Caco-2 (cell line): Measurements from ENCODE around the gene ITGA2B. TPM values are rescaled to one million over a fixed set of nuclear protein-coding genes. Genes with fewer than 3 reads are reported as not detected.
A peak's percentile ranks its signal among the peaks of the same experiment; 100 is the strongest.

Source experiments
- BruUV-seq: library from RNA; stranded (reverse); fragments of 400-500 nt; replicated peaks from 2 replicates; lab custom pipeline; 2021; lab: Mats Ljungman, UMichigan
- CTCF ChIA-PET: fragments of 300-600 bp; sonication (Branson Sonifier 250); formaldehyde crosslinking; loops from one replicate; lab custom pipeline; 2022; ENCODE audit warnings: antibody characterized with exemption; lab: Charles Lee
- POLR2A ChIA-PET: fragments of 300-600 bp; sonication (Branson Sonifier 250); formaldehyde crosslinking; loops from one replicate; lab custom pipeline; 2022; ENCODE audit warnings: antibody characterized with exemption; lab: Charles Lee
- DNase-seq, 2 experiments: peaks; one replicate each; pipeline versions ENCODE4 v3.0.0 to v3.0.0-alpha.2; 2020 to 2022
- H3K27me3 ChIP-seq: replicated peaks from 2 replicates; pipeline ENCODE4 v1.6.0; 2011; ENCODE audit warnings: low read length; ENCODE audit not compliant: control insufficient read depth, insufficient read depth
- H3K36me3 ChIP-seq: 2 replicates; pipeline ENCODE4 v1.5.1; 2011; ENCODE audit warnings: low read length; ENCODE audit not compliant: control insufficient read depth, insufficient read depth
- H3K4me1 ChIP-seq: fragments of 250-450 bp; sonication (Bioruptor Pico); 2 replicates; pipeline ENCODE4 v1.5.1; 2020; ENCODE audit warnings: mild to moderate bottlenecking
- H3K4me3 ChIP-seq: 2 replicates; pipeline ENCODE4 v1.5.1; 2011; ENCODE audit warnings: low read depth, mild to moderate bottlenecking, control low read depth, low read length
- H3K9me3 ChIP-seq: fragments of 250-450 bp; sonication (Bioruptor Pico); 2 replicates; pipeline ENCODE4 v1.5.1; 2020; ENCODE audit warnings: mild to moderate bottlenecking, moderate library complexity
- H3K27ac Mint-ChIP-seq: one replicate; pipeline ENCODE4 v1.8.0; 2022; ENCODE audit warnings: mixed read lengths; ENCODE audit not compliant: unreplicated experiment
- H3K27me3 Mint-ChIP-seq: one replicate; pipeline ENCODE4 v1.8.0; 2022; ENCODE audit warnings: mixed read lengths; ENCODE audit not compliant: insufficient read depth, unreplicated experiment
- H3K36me3 Mint-ChIP-seq: one replicate; pipeline ENCODE4 v1.8.0; 2022; ENCODE audit warnings: mild to moderate bottlenecking, mixed read lengths; ENCODE audit not compliant: insufficient read depth, unreplicated experiment
- H3K4me1 Mint-ChIP-seq: one replicate; pipeline ENCODE4 v1.8.0; 2022; ENCODE audit warnings: low read depth, mixed read lengths; ENCODE audit not compliant: unreplicated experiment
- H3K4me3 Mint-ChIP-seq: one replicate; pipeline ENCODE4 v1.8.0; 2022; ENCODE audit warnings: mild to moderate bottlenecking, moderate library complexity, mixed read lengths; ENCODE audit not compliant: unreplicated experiment
- H3K9me3 Mint-ChIP-seq: one replicate; pipeline ENCODE4 v1.8.0; 2022; ENCODE audit warnings: mixed read lengths; ENCODE audit not compliant: unreplicated experiment
- intact Hi-C: fragments of 100-400 bp; cut with micrococcal nuclease; formaldehyde crosslinking; loops from one replicate; pipeline ENCODE4 v1.10.0; 2022; ENCODE audit not compliant: unreplicated experiment
- total RNA-seq: library from RNA; stranded (reverse); gene quantifications from 2 replicates; pipeline ENCODE4 v1.2.3, GENCODE V29; 2022
- TF ChIP-seq, protein P1 (sequence below), 2 experiments: fragments of 200-600 bp in 1 of 2; IDR thresholded peaks; 1 replicate in 1 of 2; 2 replicates in 1 of 2; pipeline versions ENCODE4 v1.5.1 to v1.8.0; 2011 to 2022; ENCODE audit warnings: antibody characterized with exemption in 1 of 2, control low read depth in 1 of 2, inconsistent platforms in 1 of 2, low read depth in 1 of 2, low read length in 1 of 2, mild to moderate bottlenecking in 1 of 2, moderate library complexity in 1 of 2; ENCODE audit not compliant: insufficient read depth in 1 of 2, severe bottlenecking in 1 of 2, unreplicated experiment in 1 of 2

Gene ITGA2B
- total RNA-seq, 1 experiment from 2014 or later: 6.9 TPM

DNA sequence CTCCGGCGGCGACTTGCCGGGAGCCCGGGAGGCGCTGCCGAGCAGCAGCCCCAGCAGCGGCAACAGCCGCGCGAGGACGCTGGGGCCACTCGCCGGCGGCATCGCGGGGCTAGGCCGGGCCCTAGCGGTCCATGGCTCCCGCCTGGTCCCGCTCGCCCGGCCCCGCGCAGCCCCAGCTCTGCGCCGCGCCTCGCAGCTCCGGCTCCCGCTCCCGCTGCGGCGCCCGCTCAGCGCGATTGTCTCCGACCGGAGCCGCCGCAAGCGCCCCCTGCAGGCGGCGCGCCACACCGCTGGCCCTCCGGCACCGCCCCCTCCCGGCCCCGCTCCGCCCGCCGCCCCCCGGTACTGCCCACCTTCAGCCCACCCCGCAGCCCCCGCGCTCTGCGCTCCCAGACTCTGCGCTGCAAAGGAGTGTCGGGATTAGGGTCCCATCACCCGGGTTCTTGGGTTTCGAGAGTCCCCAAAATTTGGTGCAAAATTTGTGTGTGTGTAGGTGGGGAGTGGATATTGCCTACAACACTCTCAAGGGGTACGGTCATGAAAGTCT is 25.8 kb downstream of the ITGA2B start, which contains the start of gene FAM171A2:
Gene FAM171A2 (minus strand): TSS at position 241 of the 547 bp plus-strand sequence. CDS start 139 bp downstream, at position 102.
- POLR2A ChIA-PET: interaction anchor here (0.6 to 1.0 kb wide), 5 partner anchors 10 to 900 kb away, joined by 3 to 7 read pairs (median 5); no protein-coding TSS in a partner anchor
- H3K27me3 Mint-ChIP-seq: peaks cover 10% of the 10 kb centered on the region
- no peaks in the 10 kb centered on the region for H3K36me3 ChIP-seq
- H3K4me1 ChIP-seq: peaks cover 10% of the 10 kb centered on the region; the same call in 1 of the 2 replicates
- H3K4me3 ChIP-seq: peak within 1 kb of the TSS; percentile 69
- H3K9me3 Mint-ChIP-seq: no peaks in the 10 kb centered on the region
- peaks cover 17% of the 10 kb centered on the region for H3K4me1 Mint-ChIP-seq
- intact Hi-C loops: no loop called here
- TF ChIP-seq, protein P1, sequence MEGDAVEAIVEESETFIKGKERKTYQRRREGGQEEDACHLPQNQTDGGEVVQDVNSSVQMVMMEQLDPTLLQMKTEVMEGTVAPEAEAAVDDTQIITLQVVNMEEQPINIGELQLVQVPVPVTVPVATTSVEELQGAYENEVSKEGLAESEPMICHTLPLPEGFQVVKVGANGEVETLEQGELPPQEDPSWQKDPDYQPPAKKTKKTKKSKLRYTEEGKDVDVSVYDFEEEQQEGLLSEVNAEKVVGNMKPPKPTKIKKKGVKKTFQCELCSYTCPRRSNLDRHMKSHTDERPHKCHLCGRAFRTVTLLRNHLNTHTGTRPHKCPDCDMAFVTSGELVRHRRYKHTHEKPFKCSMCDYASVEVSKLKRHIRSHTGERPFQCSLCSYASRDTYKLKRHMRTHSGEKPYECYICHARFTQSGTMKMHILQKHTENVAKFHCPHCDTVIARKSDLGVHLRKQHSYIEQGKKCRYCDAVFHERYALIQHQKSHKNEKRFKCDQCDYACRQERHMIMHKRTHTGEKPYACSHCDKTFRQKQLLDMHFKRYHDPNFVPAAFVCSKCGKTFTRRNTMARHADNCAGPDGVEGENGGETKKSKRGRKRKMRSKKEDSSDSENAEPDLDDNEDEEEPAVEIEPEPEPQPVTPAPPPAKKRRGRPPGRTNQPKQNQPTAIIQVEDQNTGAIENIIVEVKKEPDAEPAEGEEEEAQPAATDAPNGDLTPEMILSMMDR (IDR thresholded peaks at IDR 0.05; ENCODE audit: insufficient read depth in 1 of 2, low read depth in 1 of 2, low read length in 1 of 2, severe bottlenecking in 1 of 2, unreplicated experiment in 1 of 2): peak; percentile 55 to 80
- H3K4me3 Mint-ChIP-seq: peak within 1 kb of the TSS; percentile 70
- 0 out of 2 replicates have a peak, but pooled peaks cover 1% of the 10 kb centered on the region for H3K27me3 ChIP-seq
- DNase-seq: peak; percentile 49 to 83
- H3K9me3 ChIP-seq: no peaks in the 10 kb centered on the region
- no peak within 1 kb of the TSS for H3K27ac Mint-ChIP-seq
- H3K36me3 Mint-ChIP-seq: no peaks in the 10 kb centered on the region
- no TSS peak for BruUV-seq
- CTCF ChIA-PET: interaction anchor here (0.6 to 1.9 kb wide), 15 partner anchors 8 to 1434 kb away, joined by 3 to 13 read pairs (median 6); partner anchors contain the start of genes GRN and SLC25A39

DNA sequence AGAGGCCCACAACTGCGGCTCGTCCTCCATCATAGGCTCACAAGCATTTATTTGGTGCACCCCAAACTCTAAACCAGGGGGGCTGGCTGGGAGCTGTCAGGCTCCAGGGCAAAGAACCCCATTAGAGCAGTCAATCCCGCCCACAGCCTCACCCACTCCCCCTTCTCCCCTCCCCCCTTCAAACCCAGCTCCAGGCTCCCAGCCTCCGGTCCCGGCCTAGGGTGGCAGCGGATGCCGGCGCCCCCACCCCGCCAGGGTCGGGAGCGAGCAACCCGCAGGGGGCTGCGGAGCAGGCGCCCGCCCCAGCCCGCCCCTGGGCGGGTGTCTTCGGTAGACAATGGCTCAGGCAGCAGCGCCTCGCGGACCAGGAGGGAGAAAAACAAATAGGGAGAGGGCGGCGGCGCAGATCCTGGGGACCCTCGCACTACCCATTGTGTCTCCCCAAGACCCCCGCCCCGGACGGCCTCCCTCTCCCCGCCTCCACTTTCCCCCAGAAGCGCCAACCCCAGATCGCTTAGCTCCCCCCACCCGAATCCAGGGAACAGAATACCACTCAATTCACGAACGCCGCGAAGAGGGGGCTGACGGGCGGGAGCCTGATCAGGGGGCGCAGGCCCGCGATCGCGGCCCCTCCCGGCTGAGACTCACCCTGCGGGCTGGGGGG is 26.4 kb downstream of the ITGA2B start:
- Mint-ChIP-seq H3K27me3 (peaks cover 7% of the 10 kb centered on the region), H3K4me3 (peak overlapping the region; percentile 70), H3K27ac (no peak overlapping the region), H3K36me3 (no peaks in the 10 kb centered on the region), H3K9me3 (no peaks in the 10 kb centered on the region), H3K4me1 (peaks cover 17% of the 10 kb centered on the region)
- Histone ChIP-seq H3K36me3 (no peaks in the 10 kb centered on the region), H3K27me3 (0 out of 2 replicates have a peak, but pooled peaks cover 1% of the 10 kb centered on the region), H3K9me3 (no peaks in the 10 kb centered on the region), H3K4me1 (peaks cover 10% of the 10 kb centered on the region; the same call in 1 of the 2 replicates), H3K4me3 (peak overlapping the region; percentile 69)
- ChIA-PET POLR2A (interaction anchor here (0.6 to 1.0 kb wide), 5 partner anchors 10 to 900 kb away, joined by 3 to 7 read pairs (median 5); no protein-coding TSS in a partner anchor), CTCF (interaction anchor here (0.6 to 1.9 kb wide), 13 partner anchors 9 to 1434 kb away, joined by 3 to 13 read pairs (median 7); partner anchors contain the start of genes GRN and SLC25A39)
- TF ChIP-seq, protein P1 (IDR thresholded peaks at IDR 0.05; ENCODE audit: insufficient read depth in 1 of 2, low read depth in 1 of 2, low read length in 1 of 2, severe bottlenecking in 1 of 2, unreplicated experiment in 1 of 2): no peak
- DNase-seq: peak; percentile 37 to 38
- no TSS peak for BruUV-seq
- intact Hi-C loops: no loop called here

DNA sequence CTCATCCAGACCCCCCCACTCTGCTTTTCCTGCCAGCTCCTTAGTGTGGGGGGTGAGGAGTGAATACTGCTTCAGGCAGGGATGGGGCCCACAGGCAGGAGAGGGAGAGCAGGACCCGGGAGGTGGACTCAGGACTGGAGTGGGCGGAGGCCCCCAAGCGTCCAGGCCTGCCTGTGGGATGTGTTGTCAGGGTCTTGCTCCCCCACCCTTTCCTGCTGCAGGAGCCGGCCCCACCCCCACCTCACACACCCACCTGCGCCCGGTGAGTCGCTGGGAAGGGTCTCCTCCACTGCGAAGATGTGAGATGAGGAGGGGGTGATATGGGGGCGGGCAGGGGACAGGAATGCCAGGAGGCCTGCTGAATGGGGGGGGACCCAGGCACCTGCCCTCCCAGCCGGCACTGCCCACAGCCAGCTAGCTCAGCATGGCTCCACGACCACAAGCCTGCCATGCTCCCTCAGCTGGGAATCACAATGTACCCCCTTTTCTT is 26.9 kb downstream of the ITGA2B start:
- no peak overlapping the region for H3K27ac Mint-ChIP-seq
- intact Hi-C loops: no loop called here
- peaks cover 10% of the 10 kb centered on the region; the same call in 1 of the 2 replicates for H3K4me1 ChIP-seq
- peaks cover 7% of the 10 kb centered on the region for H3K27me3 Mint-ChIP-seq
- H3K27me3 ChIP-seq: 0 out of 2 replicates have a peak, but pooled peaks cover 1% of the 10 kb centered on the region
- no peaks in the 10 kb centered on the region for H3K36me3 ChIP-seq
- TF ChIP-seq, protein P1 (IDR thresholded peaks at IDR 0.05; ENCODE audit: insufficient read depth in 1 of 2, low read depth in 1 of 2, low read length in 1 of 2, severe bottlenecking in 1 of 2, unreplicated experiment in 1 of 2): no peak
- BruUV-seq: no TSS peak
- no peaks in the 10 kb centered on the region for H3K36me3 Mint-ChIP-seq
- ChIA-PET CTCF (interaction anchor here (1.5 to 1.9 kb wide), 5 partner anchors 9 to 161 kb away, joined by 4 to 13 read pairs (median 9); partner anchors contain the start of gene GRN), POLR2A (interaction anchor here (1.0 kb wide), 1 partner anchor 181 kb away, joined by 4 read pairs; no protein-coding TSS in a partner anchor)
- peak overlapping the region; percentile 69 for H3K4me3 ChIP-seq
- H3K9me3 ChIP-seq: no peaks in the 10 kb centered on the region
- DNase-seq: peak in 1 of 2 experiments; percentile 31
- peaks cover 17% of the 10 kb centered on the region for H3K4me1 Mint-ChIP-seq
- H3K9me3 Mint-ChIP-seq: no peaks in the 10 kb centered on the region
- peak overlapping the region; percentile 70 for H3K4me3 Mint-ChIP-seq
